ENCODE results near the gene HELLS.
"Not testable (repeated sequence)": the region's sequence is repeated elsewhere in the genome, so short reads cannot be mapped to it uniquely, and the experiment has no call there.

HELLS gene

GRCh38 chr10:94546049-94546900, 687 bp downstream of the HELLS start:
- no peak for TF ChIP-seq Cebpa-rat (IDR thresholded peaks at IDR 0.05)
- Histone ChIP-seq H3K4me3 (peak overlapping the region; percentile 93), H3K9ac (peak overlapping the region; percentile 95), H4K20me1 (peaks cover 9% of the 10 kb centered on the region; the same call in 1 of the 2 replicates), H3K4me2 (peak overlapping the region; percentile 90), H3K9me3 (no peaks in the 10 kb centered on the region), H3K27ac (peak overlapping the region; percentile 95), H3K27me3 (no peaks in the 10 kb centered on the region), H3K36me3 (peaks cover 22% of the 10 kb centered on the region), H3K4me1 (peaks cover 41% of the 10 kb centered on the region)

GRCh38 chr10:94546901-94547185, 1.3 kb downstream of the HELLS start:
- Histone ChIP-seq H4K20me1 (peaks cover 14% of the 10 kb centered on the region; the same call in 1 of the 2 replicates), H3K4me1 (peaks cover 41% of the 10 kb centered on the region), H3K27me3 (no peaks in the 10 kb centered on the region), H3K4me2 (peak overlapping the region; percentile 90), H3K9me3 (no peaks in the 10 kb centered on the region), H3K36me3 (peaks cover 28% of the 10 kb centered on the region), H3K27ac (peak overlapping the region; percentile 95; the same call in 1 of the 2 replicates), H3K4me3 (peak overlapping the region; percentile 93), H3K9ac (peak overlapping the region; percentile 95)
- TF ChIP-seq Cebpa-rat (IDR thresholded peaks at IDR 0.05), result no peak

GRCh38 chr10:94549221-94549620, 3.6 kb downstream of the HELLS start:
- Histone ChIP-seq H3K9ac (no peak overlapping the region), H3K27ac (no peak overlapping the region), H3K27me3 (no peaks in the 10 kb centered on the region), H3K9me3 (no peaks in the 10 kb centered on the region), H3K4me3 (no peak overlapping the region), H3K4me2 (no peak overlapping the region; the same call in 1 of the 2 replicates), H3K36me3 (peaks cover 46% of the 10 kb centered on the region), H3K4me1 (peaks cover 41% of the 10 kb centered on the region), H4K20me1 (peaks cover 18% of the 10 kb centered on the region; the same call in 1 of the 2 replicates)
- no peak for TF ChIP-seq Cebpa-rat (IDR thresholded peaks at IDR 0.05)

GRCh38 chr10:94567714-94568307, 22.2 kb downstream of the HELLS start:
- peaks cover 90% of the 10 kb centered on the region for H3K36me3 ChIP-seq
- not testable (repeated sequence) for H3K4me3 ChIP-seq, H3K4me1 ChIP-seq, H3K27ac ChIP-seq, H3K9ac ChIP-seq, H3K4me2 ChIP-seq, H3K27me3 ChIP-seq, H3K9me3 ChIP-seq, H4K20me1 ChIP-seq

- H4K20me1 ChIP-seq, result no peaks in the 10 kb centered on the region; the same call in 1 of the 2 replicates
- H3K27ac ChIP-seq, result no peak overlapping the region
- peaks cover 88% of the 10 kb centered on the region for H3K36me3 ChIP-seq
- no peak overlapping the region for H3K4me3 ChIP-seq
- no peak for TF ChIP-seq Cebpa-rat (IDR thresholded peaks at IDR 0.05)
- H3K4me1 ChIP-seq, result no peaks in the 10 kb centered on the region
- no peak overlapping the region for H3K9ac ChIP-seq
- H3K9me3 ChIP-seq, result no peaks in the 10 kb centered on the region
- H3K4me2 ChIP-seq, result no peak overlapping the region
- no peaks in the 10 kb centered on the region for H3K27me3 ChIP-seq
Measured at GRCh38 chr10:94571081-94571480, 25.5 kb downstream of the HELLS start.

GRCh38 chr10:94571528-94571927, 25.9 kb downstream of the HELLS start:
- no peak overlapping the region for H3K4me3 ChIP-seq
- H3K9me3 ChIP-seq, result no peaks in the 10 kb centered on the region
- no peak overlapping the region for H3K4me2 ChIP-seq
- H3K36me3 ChIP-seq, result peaks cover 88% of the 10 kb centered on the region
- H3K27me3 ChIP-seq, result no peaks in the 10 kb centered on the region
- no peak for TF ChIP-seq Cebpa-rat (IDR thresholded peaks at IDR 0.05)
- H4K20me1 ChIP-seq, result no peaks in the 10 kb centered on the region; the same call in 1 of the 2 replicates
- no peak overlapping the region for H3K9ac ChIP-seq
- H3K27ac ChIP-seq, result no peak overlapping the region
- H3K4me1 ChIP-seq, result no peaks in the 10 kb centered on the region

- no peak overlapping the region for H3K27ac ChIP-seq
- no peak overlapping the region for H3K9ac ChIP-seq
- H3K9me3 ChIP-seq, result no peaks in the 10 kb centered on the region
- H3K36me3 ChIP-seq, result peaks cover 68% of the 10 kb centered on the region
- TF ChIP-seq Cebpa-rat (IDR thresholded peaks at IDR 0.05), result no peak
- no peaks in the 10 kb centered on the region for H3K27me3 ChIP-seq
- no peaks in the 10 kb centered on the region for H3K4me1 ChIP-seq
- H4K20me1 ChIP-seq, result no peaks in the 10 kb centered on the region
- no peak overlapping the region for H3K4me2 ChIP-seq
- H3K4me3 ChIP-seq, result no peak overlapping the region
Measured at GRCh38 chr10:94578790-94579189, 33.2 kb downstream of the HELLS start.

GRCh38 chr10:94583124-94583523, 37.5 kb downstream of the HELLS start:
- H3K27me3 ChIP-seq, result no peaks in the 10 kb centered on the region
- peaks cover 54% of the 10 kb centered on the region for H3K36me3 ChIP-seq
- H3K4me1 ChIP-seq, result no peaks in the 10 kb centered on the region

GRCh38 chr10:94591461-94592205, 46.0 kb downstream of the HELLS start:
- H3K4me2 ChIP-seq, result no peak overlapping the region
- no peaks in the 10 kb centered on the region for H3K4me1 ChIP-seq
- no peaks in the 10 kb centered on the region for H3K27me3 ChIP-seq
- H3K9ac ChIP-seq, result no peak overlapping the region
- no peak for TF ChIP-seq Cebpa-rat (IDR thresholded peaks at IDR 0.05)
- H3K9me3 ChIP-seq, result no peaks in the 10 kb centered on the region
- H3K27ac ChIP-seq, result no peak overlapping the region
- H3K4me3 ChIP-seq, result no peak overlapping the region
- H3K36me3 ChIP-seq, result peaks cover 77% of the 10 kb centered on the region
- H4K20me1 ChIP-seq, result no peaks in the 10 kb centered on the region

More at GRCh38 chr10:94583124-94583523, 37.5 kb downstream of the HELLS start:
- no peak overlapping the region for H3K27ac ChIP-seq
- no peak overlapping the region for H3K4me2 ChIP-seq
- no peak overlapping the region for H3K4me3 ChIP-seq
- no peak overlapping the region for H3K9ac ChIP-seq
- TF ChIP-seq Cebpa-rat (IDR thresholded peaks at IDR 0.05), result no peak
- no peaks in the 10 kb centered on the region for H3K9me3 ChIP-seq
- H4K20me1 ChIP-seq, result no peaks in the 10 kb centered on the region

Measured in BLaER1 (cell line).